Choroid plexus epithelial cell (primary cell): ENCODE results near the gene ALPK1.
A peak's percentile ranks its signal among the peaks of the same experiment; 100 is the strongest.

Experiments used
- DNase-seq: peaks from one replicate; pipeline ENCODE4 v3.0.0-alpha.2; 2010; ENCODE audit warnings: low read depth
- H3K4me3 ChIP-seq: 2 replicates; pipeline ENCODE4 v1.5.1; 2011; ENCODE audit warnings: low read depth, mild to moderate bottlenecking, control low read depth, low read length, moderate library complexity
- TF ChIP-seq, protein P1 (sequence below): conservative IDR thresholded peaks from 2 replicates; pipeline ENCODE4 v1.5.1; 2011; ENCODE audit warnings: low read depth, mild to moderate bottlenecking, control low read depth, inconsistent platforms, low read length, moderate library complexity

Gene ALPK1

DNA sequence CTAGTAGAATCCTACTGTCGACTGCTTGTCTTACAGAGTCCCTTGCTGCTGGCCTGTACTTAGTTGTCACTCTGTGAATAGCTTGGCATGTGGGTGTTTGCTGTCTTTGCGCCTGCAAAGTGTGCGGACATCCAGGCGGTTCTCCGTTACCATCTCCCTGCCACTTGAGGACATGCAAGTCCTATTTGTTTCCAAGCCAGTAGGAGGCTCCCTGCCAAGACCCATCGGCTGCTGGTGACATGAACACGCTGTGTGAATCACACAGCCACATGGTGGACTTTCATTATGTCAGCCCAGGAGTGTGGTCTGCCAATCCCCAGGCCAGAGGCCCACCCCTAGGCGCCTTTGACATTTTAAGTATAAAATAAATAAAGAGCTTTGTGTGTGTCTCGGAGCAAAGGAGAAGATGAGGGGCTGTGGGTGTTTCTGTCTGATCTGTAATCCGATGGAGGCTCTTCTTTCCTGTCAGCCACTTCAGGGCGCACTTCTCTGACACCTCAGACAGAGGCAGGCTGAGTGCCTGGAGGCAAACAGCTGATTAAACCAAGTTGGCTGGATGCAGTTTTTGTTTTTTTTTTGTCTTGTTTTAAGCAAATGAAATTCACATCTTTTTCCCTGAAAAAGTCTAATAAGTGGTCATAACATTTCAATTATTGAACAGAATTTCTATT lies 51.5 kb downstream of the ALPK1 start:
- TF ChIP-seq, protein P1, sequence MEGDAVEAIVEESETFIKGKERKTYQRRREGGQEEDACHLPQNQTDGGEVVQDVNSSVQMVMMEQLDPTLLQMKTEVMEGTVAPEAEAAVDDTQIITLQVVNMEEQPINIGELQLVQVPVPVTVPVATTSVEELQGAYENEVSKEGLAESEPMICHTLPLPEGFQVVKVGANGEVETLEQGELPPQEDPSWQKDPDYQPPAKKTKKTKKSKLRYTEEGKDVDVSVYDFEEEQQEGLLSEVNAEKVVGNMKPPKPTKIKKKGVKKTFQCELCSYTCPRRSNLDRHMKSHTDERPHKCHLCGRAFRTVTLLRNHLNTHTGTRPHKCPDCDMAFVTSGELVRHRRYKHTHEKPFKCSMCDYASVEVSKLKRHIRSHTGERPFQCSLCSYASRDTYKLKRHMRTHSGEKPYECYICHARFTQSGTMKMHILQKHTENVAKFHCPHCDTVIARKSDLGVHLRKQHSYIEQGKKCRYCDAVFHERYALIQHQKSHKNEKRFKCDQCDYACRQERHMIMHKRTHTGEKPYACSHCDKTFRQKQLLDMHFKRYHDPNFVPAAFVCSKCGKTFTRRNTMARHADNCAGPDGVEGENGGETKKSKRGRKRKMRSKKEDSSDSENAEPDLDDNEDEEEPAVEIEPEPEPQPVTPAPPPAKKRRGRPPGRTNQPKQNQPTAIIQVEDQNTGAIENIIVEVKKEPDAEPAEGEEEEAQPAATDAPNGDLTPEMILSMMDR: peak; percentile 44
- DNase-seq: peak; percentile 75
- no peak overlapping the region for H3K4me3 ChIP-seq

DNA sequence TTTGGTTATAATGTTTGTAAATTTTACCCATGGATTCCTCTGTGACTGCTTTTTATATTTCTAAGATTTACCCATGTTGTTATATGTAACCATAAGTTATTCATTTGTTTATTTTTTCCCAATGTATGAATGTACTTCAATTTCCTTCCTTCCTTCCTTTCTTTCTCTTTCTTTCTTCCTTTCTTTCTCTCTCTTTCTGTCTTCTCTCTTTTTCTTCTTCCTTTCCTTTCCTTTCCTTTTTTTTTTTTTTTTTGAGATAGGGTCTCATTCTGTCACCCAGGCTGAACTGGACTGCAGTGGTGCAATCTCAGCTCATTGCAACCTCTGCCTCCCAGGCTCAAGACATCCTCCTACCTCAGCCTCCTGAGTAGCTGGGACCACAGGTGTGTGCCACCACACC lies 55.6 kb downstream of the ALPK1 start:
- no peak overlapping the region for H3K4me3 ChIP-seq
- TF ChIP-seq, protein P1: no peak
- DNase-seq: no peak

DNA sequence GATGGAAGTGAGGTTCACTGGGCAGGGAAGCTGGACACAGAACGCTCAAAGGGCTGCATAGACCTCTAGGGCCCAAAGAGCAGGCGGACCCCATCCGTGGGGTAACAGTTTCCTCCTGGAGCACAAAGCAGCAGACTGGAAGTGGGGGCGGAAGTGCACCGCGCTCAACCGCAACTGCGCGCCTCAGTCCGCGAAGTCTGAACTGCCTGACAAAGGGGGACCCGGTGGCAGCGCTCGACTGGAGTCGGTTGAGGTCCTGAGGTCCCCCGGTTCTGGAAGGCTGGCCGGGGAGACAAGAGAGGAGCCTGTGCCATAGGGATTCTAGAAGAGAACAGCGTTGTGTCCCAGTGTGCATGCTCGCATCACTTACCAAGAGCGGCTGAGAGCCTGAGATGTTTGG lies 58.5 kb downstream of the ALPK1 start:
- TF ChIP-seq, protein P1: no peak
- no peak for DNase-seq
- H3K4me3 ChIP-seq: no peak overlapping the region

DNA sequence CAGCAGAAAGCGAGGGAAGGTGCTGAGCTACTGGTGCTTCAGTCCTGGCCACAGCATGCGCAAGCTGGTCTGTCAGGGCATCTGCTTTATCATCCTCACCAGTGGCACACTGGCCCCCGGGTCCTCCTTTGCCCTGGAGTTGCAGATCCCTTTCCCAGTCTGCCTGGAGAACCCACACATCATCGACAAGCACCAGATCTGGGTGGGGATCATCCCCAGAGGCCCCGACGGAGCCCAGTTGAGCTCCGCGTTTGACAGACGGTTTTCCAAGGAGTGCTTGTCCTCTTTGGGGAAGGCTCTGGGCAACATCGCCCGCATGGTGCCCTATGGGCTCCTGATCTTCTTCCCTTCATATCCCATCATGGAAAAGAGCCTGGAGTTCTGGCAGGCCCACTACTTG lies 60.3 kb downstream of the ALPK1 start:
- TF ChIP-seq, protein P1: no peak
- no peak overlapping the region for H3K4me3 ChIP-seq
- no peak for DNase-seq

DNA sequence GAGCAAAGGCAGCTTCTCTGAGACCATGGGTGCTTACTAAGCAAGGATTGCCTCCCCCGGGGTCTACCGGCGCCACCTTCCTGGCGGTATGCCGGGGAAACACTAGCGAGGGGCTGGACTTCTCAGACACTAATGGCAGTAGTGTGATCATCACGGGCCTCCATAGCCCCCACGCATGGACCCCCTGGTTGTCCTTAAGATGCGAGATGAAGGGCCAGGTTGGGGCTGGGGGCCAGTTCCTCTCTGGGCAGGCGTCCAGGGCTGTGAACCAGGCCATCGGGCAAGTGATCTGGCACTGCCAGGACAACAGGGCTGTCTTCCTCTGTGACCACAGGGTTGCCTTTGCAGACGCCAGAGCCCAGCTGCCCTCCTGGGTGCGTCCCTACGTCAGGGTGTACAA lies 60.7 kb downstream of the ALPK1 start:
- TF ChIP-seq, protein P1: no peak
- DNase-seq: no peak
- H3K4me3 ChIP-seq: no peak overlapping the region

DNA sequence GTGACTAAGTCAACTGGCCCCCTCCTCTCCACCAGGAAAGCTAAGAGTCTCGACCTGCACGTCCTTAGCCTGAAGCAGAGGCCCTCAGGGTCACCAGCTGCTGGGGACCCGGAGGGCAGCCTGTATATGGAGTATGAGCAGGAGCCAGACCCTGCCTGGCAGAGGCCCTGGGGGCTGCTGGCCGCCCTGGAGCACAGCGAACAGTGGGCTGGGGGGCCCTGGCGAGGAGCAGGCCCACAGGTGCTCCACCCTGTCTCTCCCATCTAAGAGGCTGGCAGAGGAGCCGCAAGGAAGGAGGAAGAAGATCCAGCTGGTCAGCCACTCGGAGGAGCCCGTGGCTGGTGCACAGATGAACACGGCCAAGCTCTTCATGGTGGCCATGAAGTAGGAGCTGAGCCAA lies 61.2 kb downstream of the ALPK1 start:
- no peak overlapping the region for H3K4me3 ChIP-seq
- DNase-seq: no peak
- TF ChIP-seq, protein P1: no peak
